ENCODE results near the gene ZNF800.

- TF ChIP-seq ZFX (IDR thresholded peaks at IDR 0.05) (no peak), CTCF (conservative IDR thresholded peaks at IDR 0.05) (no peak)
Measured at GRCh38 chr7:127361736-127362135, 30.8 kb downstream of the ZNF800 start.

Data from C4-2B (cell line).